ENCODE data around the gene LPAR6. TPM values are rescaled to one million over a fixed set of nuclear protein-coding genes. Genes with fewer than 3 reads are reported as not detected.

Gene LPAR6
- total RNA-seq, 1 experiment from 2014 or later = 16.4 TPM

DNA sequence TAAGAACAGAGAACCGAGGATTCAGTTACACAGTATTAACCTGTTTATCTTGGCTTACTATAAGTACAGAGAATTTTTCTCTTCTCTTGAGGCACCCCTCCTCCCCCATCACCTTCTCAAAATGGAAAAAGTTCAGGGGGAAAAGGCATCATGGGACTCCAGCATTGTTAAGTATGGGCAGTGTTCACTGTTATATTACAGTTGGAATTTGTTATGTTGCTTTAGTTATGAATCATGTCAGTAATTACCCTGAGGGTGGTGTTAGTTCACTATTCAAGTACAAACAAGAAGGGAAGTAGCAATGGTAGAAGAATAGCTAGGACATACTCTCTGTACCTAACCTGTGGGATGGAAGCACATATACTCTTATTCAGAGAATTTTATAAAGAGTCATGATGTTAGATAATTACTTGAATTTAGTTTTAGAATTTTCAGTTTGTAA lies 12.0 kb downstream of the LPAR6 start:
- peaks cover 26% of the 10 kb centered on the region for H3K4me1 Mint-ChIP-seq (ENCODE audit: low read depth, unreplicated experiment)
- H3K36me3 Mint-ChIP-seq (ENCODE audit: insufficient read depth, unreplicated experiment) = peaks cover 4% of the 10 kb centered on the region
- H3K27ac Mint-ChIP-seq (ENCODE audit: unreplicated experiment) = peak overlapping the region; percentile 42
- no peak overlapping the region for H3K4me3 Mint-ChIP-seq (ENCODE audit: low read depth, unreplicated experiment)
- intact Hi-C loops (cut with micrococcal nuclease; ENCODE audit: unreplicated experiment) = no loop called here
- CTCF ChIA-PET = interaction anchor here (1.0 kb wide), 1 partner anchor 179 kb away, joined by 6 read pairs; no protein-coding TSS in a partner anchor
- no peaks in the 10 kb centered on the region for H3K27me3 Mint-ChIP-seq (ENCODE audit: unreplicated experiment)
- no TSS peak for BruUV-seq (replicated peaks)
- no peaks in the 10 kb centered on the region for H3K9me3 Mint-ChIP-seq (ENCODE audit: low read depth, unreplicated experiment)
- DNase-seq = no peak
- no peak for TF ChIP-seq CTCF (IDR thresholded peaks at IDR 0.05; ENCODE audit: unreplicated experiment)

- intact Hi-C loops (cut with micrococcal nuclease; ENCODE audit: unreplicated experiment) = no loop called here
- peaks cover 9% of the 10 kb centered on the region for H3K36me3 Mint-ChIP-seq (ENCODE audit: insufficient read depth, unreplicated experiment)
- H3K27me3 Mint-ChIP-seq (ENCODE audit: unreplicated experiment) = no peaks in the 10 kb centered on the region
- CTCF ChIA-PET = interaction anchor here (1.0 kb wide), 1 partner anchor 180 kb away, joined by 6 read pairs; no protein-coding TSS in a partner anchor
- no TSS peak for BruUV-seq (replicated peaks)
- no peak overlapping the region for H3K27ac Mint-ChIP-seq (ENCODE audit: unreplicated experiment)
- no peak overlapping the region for H3K4me3 Mint-ChIP-seq (ENCODE audit: low read depth, unreplicated experiment)
- no peaks in the 10 kb centered on the region for H3K9me3 Mint-ChIP-seq (ENCODE audit: low read depth, unreplicated experiment)
- DNase-seq = no peak
- TF ChIP-seq CTCF (IDR thresholded peaks at IDR 0.05; ENCODE audit: unreplicated experiment) = no peak
- peaks cover 20% of the 10 kb centered on the region for H3K4me1 Mint-ChIP-seq (ENCODE audit: low read depth, unreplicated experiment)
Observed at GRCh38 chr13:48400090-48400694, 12.7 kb downstream of the LPAR6 start.

DNA sequence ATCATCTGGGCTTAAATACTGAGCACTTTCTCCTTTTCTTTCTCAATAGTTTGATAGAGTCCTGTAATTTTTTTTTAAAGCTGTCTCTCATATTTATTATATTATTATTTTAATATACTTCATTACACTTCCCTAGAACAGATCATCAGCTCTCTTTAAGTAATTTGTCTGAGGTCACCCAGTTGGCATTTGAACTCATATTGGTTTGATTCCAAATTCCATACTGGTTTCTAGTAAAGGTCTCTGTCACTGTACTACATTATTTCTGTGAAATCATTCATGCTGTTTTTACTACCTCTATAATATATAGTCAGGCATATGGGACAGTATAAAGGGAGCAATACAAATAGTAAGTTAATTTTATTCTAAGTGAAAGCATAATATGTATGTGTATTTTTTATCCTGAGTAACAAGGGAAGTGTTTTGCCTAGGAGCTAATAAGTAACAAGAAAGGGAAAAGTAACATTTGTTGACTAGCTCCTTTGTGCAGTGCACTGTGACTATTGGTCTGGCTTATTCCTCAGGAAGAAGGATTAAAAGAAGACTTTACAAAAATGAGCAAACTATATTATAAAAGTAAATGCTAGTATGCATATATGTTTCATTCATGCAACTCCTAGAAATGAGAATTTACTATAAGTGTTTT lies 14.3 kb downstream of the LPAR6 start:
- no peak for DNase-seq
- Mint-ChIP-seq H3K9me3 (ENCODE audit: low read depth, unreplicated experiment) (no peaks in the 10 kb centered on the region), H3K4me3 (ENCODE audit: low read depth, unreplicated experiment) (peak overlapping the region; percentile 7), H3K36me3 (ENCODE audit: insufficient read depth, unreplicated experiment) (peaks cover 8% of the 10 kb centered on the region), H3K27ac (ENCODE audit: unreplicated experiment) (peak overlapping the region; percentile 52), H3K27me3 (ENCODE audit: unreplicated experiment) (no peaks in the 10 kb centered on the region), H3K4me1 (ENCODE audit: low read depth, unreplicated experiment) (peaks cover 20% of the 10 kb centered on the region)
- CTCF ChIA-PET = interaction anchor here (0.8 to 1.4 kb wide), 3 partner anchors 57 to 271 kb away, joined by 3 to 4 read pairs (median 3); no protein-coding TSS in a partner anchor
- BruUV-seq (replicated peaks) = no TSS peak
- intact Hi-C loops (cut with micrococcal nuclease; ENCODE audit: unreplicated experiment) = no loop called here
- TF ChIP-seq CTCF (IDR thresholded peaks at IDR 0.05; ENCODE audit: unreplicated experiment) = no peak

GRCh38 chr13:48397744-48398143 lies 15.2 kb downstream of the LPAR6 start:
- Mint-ChIP-seq H3K27me3 (ENCODE audit: unreplicated experiment) (no peaks in the 10 kb centered on the region), H3K27ac (ENCODE audit: unreplicated experiment) (no peak overlapping the region), H3K36me3 (ENCODE audit: insufficient read depth, unreplicated experiment) (peaks cover 8% of the 10 kb centered on the region), H3K4me1 (ENCODE audit: low read depth, unreplicated experiment) (peaks cover 20% of the 10 kb centered on the region), H3K4me3 (ENCODE audit: low read depth, unreplicated experiment) (no peak overlapping the region), H3K9me3 (ENCODE audit: low read depth, unreplicated experiment) (no peaks in the 10 kb centered on the region)
- intact Hi-C loops (cut with micrococcal nuclease; ENCODE audit: unreplicated experiment) = no loop called here
- DNase-seq = no peak
- no TSS peak for BruUV-seq (replicated peaks)
- no peak for TF ChIP-seq CTCF (IDR thresholded peaks at IDR 0.05; ENCODE audit: unreplicated experiment)
- CTCF ChIA-PET = interaction anchor here (0.5 to 0.9 kb wide), 3 partner anchors 56 to 271 kb away, joined by 3 read pairs; no protein-coding TSS in a partner anchor

Data from Calu3 (cell line).